HEK293T (cell line): ENCODE measurements around the gene XAF1.

Experiments used
- ELF4 ChIP-seq: fragments of 450-650 bp; IDR thresholded peaks from 2 replicates; pipeline ENCODE4 v1.6.1; 2017; ENCODE audit warnings: antibody characterized with exemption
- FOXA1 ChIP-seq: fragments of 450-650 bp; IDR thresholded peaks from 2 replicates; pipeline ENCODE4 v1.6.1; 2016; ENCODE audit warnings: mild to moderate bottlenecking
- FOXM1 ChIP-seq: fragments of 450-650 bp; IDR thresholded peaks from 2 replicates; pipeline ENCODE4 v1.6.1; 2017; ENCODE audit warnings: mild to moderate bottlenecking, borderline replicate concordance
- SP1 ChIP-seq: fragments of 450-650 bp; IDR thresholded peaks from 2 replicates; pipeline ENCODE4 v1.6.1; 2017
- SUZ12 ChIP-seq: fragments of 450-650 bp; IDR thresholded peaks from 2 replicates; pipeline ENCODE4 v1.6.1; 2016; ENCODE audit warnings: mild to moderate bottlenecking
- TARDBP ChIP-seq: fragments of 450-650 bp; IDR thresholded peaks from 2 replicates; pipeline ENCODE4 v1.6.1; 2016
- ZNF384 ChIP-seq: fragments of 450-650 bp; IDR thresholded peaks from 2 replicates; pipeline ENCODE4 v1.6.1; 2016

DNA sequence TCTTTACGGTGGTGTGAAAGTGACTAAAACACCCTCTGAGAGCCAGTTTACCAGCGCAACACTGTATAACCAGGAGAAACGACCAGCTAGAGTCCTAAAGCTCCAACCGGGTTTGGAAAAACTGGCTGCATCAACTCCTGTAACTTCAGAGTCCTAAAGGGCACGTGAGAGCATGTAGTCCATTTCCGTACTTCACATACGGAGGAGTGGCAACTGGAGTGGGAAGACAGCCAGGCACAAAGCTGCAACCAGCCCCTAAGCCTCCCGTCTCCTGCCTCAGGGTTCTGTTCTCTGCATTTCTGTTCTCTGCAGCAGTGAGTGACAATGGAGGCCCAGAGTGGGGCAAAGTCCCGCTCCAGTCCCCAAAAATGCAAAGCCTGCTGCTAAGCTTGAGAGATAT lies 56.4 kb downstream of the XAF1 start:
- TF ChIP-seq FOXA1 (no peak), ELF4 (no peak), SP1 (no peak), SUZ12 (no peak), ZNF384 (no peak), FOXM1 (no peak), TARDBP (no peak)
